DND-41 (cell line): ENCODE results near the gene SLC7A7.

Experiments used
- ATAC-seq: fragments of 200-7000 bp; cut with Tn5 transposase; 3 replicates; pipeline ENCODE4 v1.9.1; 2021; ENCODE audit warnings: low read depth; ENCODE audit not compliant: insufficient read depth
- DNase-seq: peaks from one replicate; pipeline ENCODE4 v3.0.0-alpha.2; 2020
- H2AFZ ChIP-seq: 2 replicates; pipeline ENCODE4 v1.6.0; 2012; ENCODE audit warnings: low read depth, low read length
- H3K27ac ChIP-seq: 2 replicates; pipeline ENCODE4 v1.5.1; 2012; ENCODE audit warnings: low read length, inconsistent platforms
- H3K27me3 ChIP-seq: fragments of 200-600 bp; sonication (generic); 2 replicates; pipeline ENCODE4 v1.6.0; 2012; ENCODE audit warnings: low read length, mild to moderate bottlenecking, inconsistent platforms; ENCODE audit not compliant: insufficient read depth, poor library complexity
- H3K36me3 ChIP-seq: 2 replicates; pipeline ENCODE4 v1.5.1; 2012; ENCODE audit warnings: low read length, inconsistent platforms; ENCODE audit not compliant: insufficient read depth
- H3K4me1 ChIP-seq: 2 replicates; pipeline ENCODE4 v1.5.1; 2012; ENCODE audit warnings: mild to moderate bottlenecking, low read length; ENCODE audit not compliant: insufficient read depth
- H3K4me2 ChIP-seq: 2 replicates; pipeline ENCODE4 v1.6.0; 2012; ENCODE audit warnings: mild to moderate bottlenecking, moderate library complexity, low read length, inconsistent platforms; ENCODE audit not compliant: insufficient read depth
- H3K4me3 ChIP-seq, 2 experiments: fragments of 200-600 bp in 1 of 2; shearing (Covaris generic) in 1 of 2; 2 replicates each; pipeline ENCODE4 v1.5.1; 2012 to 2016; ENCODE audit warnings: inconsistent platforms in 2 of 2, low read length in 2 of 2, mild to moderate bottlenecking in 2 of 2, low read depth in 1 of 2, moderate library complexity in 1 of 2
- H3K79me2 ChIP-seq: 2 replicates; pipeline ENCODE4 v1.6.0; 2012; ENCODE audit warnings: low read length, inconsistent platforms; ENCODE audit not compliant: insufficient read depth
- H3K9ac ChIP-seq: 2 replicates; pipeline ENCODE4 v1.6.0; 2012; ENCODE audit warnings: low read depth, mild to moderate bottlenecking, inconsistent platforms, low read length, moderate library complexity
- H3K9me3 ChIP-seq: 2 replicates; pipeline ENCODE4 v1.5.1; 2012; ENCODE audit warnings: low read length, moderate library complexity, mild to moderate bottlenecking, inconsistent platforms; ENCODE audit not compliant: insufficient read depth, severe bottlenecking
- H4K20me1 ChIP-seq: 2 replicates; pipeline ENCODE4 v1.6.0; 2012; ENCODE audit warnings: low read length; ENCODE audit not compliant: insufficient read depth
- CTCF ChIP-seq: IDR thresholded peaks from 2 replicates; pipeline ENCODE4 v1.5.1; 2012; ENCODE audit warnings: borderline replicate concordance, low read length, moderate library complexity, mild to moderate bottlenecking; ENCODE audit not compliant: poor library complexity, severe bottlenecking; ENCODE audit errors: extremely low read depth
- EZH2 ChIP-seq: IDR thresholded peaks from 3 replicates; pipeline ENCODE4 v1.6.1; 2012; ENCODE audit warnings: borderline replicate concordance, low read depth, mild to moderate bottlenecking, moderate library complexity, low read length, inconsistent platforms; ENCODE audit not compliant: severe bottlenecking

The SLC7A7 gene

DNA sequence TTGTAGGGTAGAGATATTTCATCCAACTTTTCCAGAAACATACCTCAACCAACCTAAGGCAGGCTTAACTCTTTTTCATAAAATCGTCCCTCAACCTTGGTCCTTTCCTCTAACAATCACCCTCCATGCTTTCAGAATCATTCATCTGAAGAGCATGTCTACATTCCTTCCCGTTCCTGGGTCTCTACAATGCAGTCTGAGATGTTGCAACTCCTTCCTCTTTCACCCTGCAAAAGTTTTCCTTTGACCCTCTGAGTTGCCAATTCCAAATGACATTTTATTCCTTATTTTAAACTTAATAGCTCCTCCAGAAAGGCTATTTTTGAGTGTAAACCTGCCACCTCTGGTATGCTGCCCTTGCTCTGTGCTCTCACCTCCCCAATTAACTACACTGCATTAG lies 16.7 kb downstream of the SLC7A7 start:
- Histone ChIP-seq H2AFZ (no peak overlapping the region), H3K9me3 (no peaks in the 10 kb centered on the region), H3K27me3 (peaks cover 14% of the 10 kb centered on the region), H3K27ac (no peak overlapping the region), H3K4me1 (no peaks in the 10 kb centered on the region), H4K20me1 (no peaks in the 10 kb centered on the region), H3K9ac (no peak overlapping the region), H3K4me2 (no peak overlapping the region), H3K79me2 (no peaks in the 10 kb centered on the region), H3K4me3 (no peak overlapping the region), H3K36me3 (no peaks in the 10 kb centered on the region)
- DNase-seq (no peak), ATAC-seq (no peak)
- TF ChIP-seq CTCF (no peak), EZH2 (no peak)

GRCh38 chr14:22797017-22797917 lies 18.0 kb downstream of the SLC7A7 start:
- Histone ChIP-seq H3K4me3 (no peak overlapping the region), H4K20me1 (no peaks in the 10 kb centered on the region), H3K27ac (no peak overlapping the region), H3K9ac (no peak overlapping the region), H3K4me1 (no peaks in the 10 kb centered on the region), H3K9me3 (no peaks in the 10 kb centered on the region), H3K36me3 (no peaks in the 10 kb centered on the region), H3K4me2 (no peak overlapping the region), H3K27me3 (peaks cover 12% of the 10 kb centered on the region), H2AFZ (no peak overlapping the region), H3K79me2 (no peaks in the 10 kb centered on the region)
- no peak for DNase-seq
- no peak for ATAC-seq
- TF ChIP-seq CTCF (no peak), EZH2 (no peak)

DNA sequence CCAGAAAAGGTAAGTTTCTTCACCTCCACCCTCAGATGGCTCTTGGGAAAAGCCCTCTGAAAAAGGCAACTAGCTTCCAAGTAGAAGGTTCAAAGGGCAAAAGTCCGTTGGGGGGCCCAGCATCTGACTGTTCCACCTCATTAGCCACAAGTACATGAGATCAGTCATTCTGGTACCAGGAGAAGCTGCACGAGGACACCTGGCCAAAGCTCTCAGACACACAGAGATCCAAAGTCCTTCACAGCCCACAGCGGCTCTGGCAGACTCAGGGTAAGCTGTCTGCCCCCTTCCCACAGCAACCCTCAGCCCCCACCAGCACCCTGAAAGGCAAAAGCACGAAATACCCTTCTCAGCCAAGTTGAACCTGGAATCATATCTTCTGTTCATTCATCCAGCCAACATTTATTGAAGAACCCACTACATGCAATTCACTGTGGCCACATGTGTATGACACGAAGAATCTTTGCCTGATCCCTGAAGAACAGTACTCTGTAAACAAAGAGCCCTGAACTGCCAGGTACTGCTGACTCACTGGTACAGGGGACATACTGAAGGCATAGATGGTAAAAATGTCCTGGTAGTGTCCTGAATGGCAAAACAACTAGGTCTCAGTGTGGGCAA lies 19.0 kb downstream of the SLC7A7 start:
- H3K9me3 ChIP-seq: no peaks in the 10 kb centered on the region
- ATAC-seq (no peak), DNase-seq (no peak)
- no peaks in the 10 kb centered on the region for H3K4me1 ChIP-seq
- H4K20me1 ChIP-seq: no peaks in the 10 kb centered on the region
- TF ChIP-seq CTCF (no peak), EZH2 (no peak)
- H2AFZ ChIP-seq: no peak overlapping the region
- peaks cover 12% of the 10 kb centered on the region for H3K27me3 ChIP-seq
- no peak overlapping the region for H3K4me3 ChIP-seq
- no peak overlapping the region for H3K9ac ChIP-seq
- H3K4me2 ChIP-seq: no peak overlapping the region
- H3K36me3 ChIP-seq: no peaks in the 10 kb centered on the region
- H3K79me2 ChIP-seq: no peaks in the 10 kb centered on the region
- no peak overlapping the region for H3K27ac ChIP-seq
